ENCODE data around the gene UIMC1. TPM values are rescaled to one million over a fixed set of nuclear protein-coding genes. Genes with fewer than 3 reads are reported as not detected.
A peak's percentile ranks its signal among the peaks of the same experiment; 100 is the strongest.

The UIMC1 gene
- polyA plus RNA-seq, 3 donors, result 14.8 to 35.6 (median 19.1) TPM

- DNase-seq, result no peak
- Mint-ChIP-seq H3K36me3 (peaks cover 50 to 73% of the 10 kb centered on the region in 2 donors), H3K4me1 (no peaks in the 10 kb centered on the region), H3K27ac (no peak overlapping the region), H3K9me3 (peaks cover 0 to 3% (median 0%) of the 10 kb centered on the region in 7 donors), H3K4me3 (no peak overlapping the region), H3K27me3 (ENCODE audit: low read depth in 3 of 3) (no peaks in the 10 kb centered on the region)
- H3K79me2 ChIP-seq (ENCODE audit: insufficient read depth, low read length), result peaks cover 37% of the 10 kb centered on the region
- no peak for TF ChIP-seq CTCF (IDR thresholded peaks at IDR 0.05)
- no peak overlapping the region for H2AFZ ChIP-seq (ENCODE audit: insufficient read depth, low read depth, low read length, poor library complexity, severe bottlenecking)
- H3K4me1 ChIP-seq (ENCODE audit: control insufficient read depth in 1 of 2, insufficient read depth in 2 of 2, low read length in 2 of 2), result no peaks in the 10 kb centered on the region
- no peak overlapping the region for H3K9ac ChIP-seq (ENCODE audit: insufficient read depth, low read length, poor library complexity, severe bottlenecking)
- H4K20me1 ChIP-seq (ENCODE audit: insufficient read depth, low read length), result peaks cover 44% of the 10 kb centered on the region
- no peaks in the 10 kb centered on the region for H3K27me3 ChIP-seq (ENCODE audit: control insufficient read depth in 2 of 2, insufficient read depth in 2 of 2, low read length in 2 of 2)
- intact Hi-C loops (cut with micrococcal nuclease), result no loop called here
- no peak overlapping the region for H3K27ac ChIP-seq (ENCODE audit: low read depth in 1 of 2, low read length in 2 of 2)
- no peaks in the 10 kb centered on the region for H3K9me3 ChIP-seq (replicated peaks in 1 of 2; ENCODE audit: control insufficient read depth in 1 of 2, insufficient read depth in 1 of 2, low read length in 2 of 2)
- H3K4me2 ChIP-seq (replicated peaks; ENCODE audit: extremely low read depth, low read length, poor library complexity, severe bottlenecking), result no peak overlapping the region
- H3K4me3 ChIP-seq (replicated peaks in 1 of 3; ENCODE audit: low read depth in 2 of 3, low read length in 3 of 3), result no peak overlapping the region
- H3K36me3 ChIP-seq (replicated peaks in 1 of 2; ENCODE audit: control insufficient read depth in 1 of 2, insufficient read depth in 2 of 2, low read length in 2 of 2), result peaks cover 26 to 91% of the 10 kb centered on the region in 2 donors
- WGBS (ENCODE audit: insufficient coverage), result 98% methylated on average over 5 of the region's 6 CpGs
These were observed 88.0 kb downstream of the UIMC1 start for GRCh38 chr5:176918613-176919012.

DNA sequence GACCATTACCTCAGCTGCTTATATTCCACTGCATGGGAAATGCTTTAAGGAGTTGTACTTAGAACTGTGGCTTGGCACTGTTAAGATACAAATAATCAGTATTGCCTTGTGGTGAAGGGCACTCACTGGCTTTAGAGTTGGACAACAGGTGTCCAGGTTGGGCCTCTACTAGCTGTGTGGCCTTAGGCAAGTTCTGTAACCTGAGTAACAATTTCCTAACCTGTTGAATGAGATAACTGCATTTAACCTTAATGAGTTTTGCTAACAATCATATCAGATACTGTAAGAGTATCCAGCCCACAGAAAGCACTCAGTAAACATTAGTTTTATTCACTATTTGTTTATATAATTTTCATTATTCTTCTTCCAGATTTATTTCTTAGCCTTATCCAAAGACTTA, 90.2 kb downstream of the UIMC1 start:
- DNase-seq, result no peak
- H3K9me3 Mint-ChIP-seq, result peaks cover 0 to 3% (median 0%) of the 10 kb centered on the region in 7 donors
- intact Hi-C loops (cut with micrococcal nuclease), result no loop called here
- H2AFZ ChIP-seq (ENCODE audit: insufficient read depth, low read depth, low read length, poor library complexity, severe bottlenecking), result no peak overlapping the region
- no peak overlapping the region for H3K4me3 ChIP-seq (replicated peaks in 1 of 3; ENCODE audit: low read depth in 2 of 3, low read length in 3 of 3)
- peaks cover 25 to 83% of the 10 kb centered on the region in 2 donors for H3K36me3 ChIP-seq (replicated peaks in 1 of 2; ENCODE audit: control insufficient read depth in 1 of 2, insufficient read depth in 2 of 2, low read length in 2 of 2)
- no peak overlapping the region for H3K4me2 ChIP-seq (replicated peaks; ENCODE audit: extremely low read depth, low read length, poor library complexity, severe bottlenecking)
- H3K9ac ChIP-seq (ENCODE audit: insufficient read depth, low read length, poor library complexity, severe bottlenecking), result no peak overlapping the region
- H3K27me3 ChIP-seq (ENCODE audit: control insufficient read depth in 2 of 2, insufficient read depth in 2 of 2, low read length in 2 of 2), result no peaks in the 10 kb centered on the region
- no peaks in the 10 kb centered on the region for H3K27me3 Mint-ChIP-seq (ENCODE audit: low read depth in 3 of 3)
- peaks cover 41% of the 10 kb centered on the region for H4K20me1 ChIP-seq (ENCODE audit: insufficient read depth, low read length)
- no peak for TF ChIP-seq CTCF (IDR thresholded peaks at IDR 0.05)
- peak overlapping the region in 1 of 2 donors; percentile 26 for H3K27ac ChIP-seq (ENCODE audit: low read depth in 1 of 2, low read length in 2 of 2)
- no peak overlapping the region for H3K27ac Mint-ChIP-seq
- H3K36me3 Mint-ChIP-seq, result peaks cover 48 to 76% of the 10 kb centered on the region in 2 donors
- H3K4me3 Mint-ChIP-seq, result no peak overlapping the region
- H3K79me2 ChIP-seq (ENCODE audit: insufficient read depth, low read length), result peaks cover 32% of the 10 kb centered on the region
- H3K9me3 ChIP-seq (replicated peaks in 1 of 2; ENCODE audit: control insufficient read depth in 1 of 2, insufficient read depth in 1 of 2, low read length in 2 of 2), result no peaks in the 10 kb centered on the region
- H3K4me1 Mint-ChIP-seq, result peaks cover 2% of the 10 kb centered on the region
- no peaks in the 10 kb centered on the region for H3K4me1 ChIP-seq (ENCODE audit: control insufficient read depth in 1 of 2, insufficient read depth in 2 of 2, low read length in 2 of 2)

All from CD14-positive monocyte (primary cell).